HG02623 (cell line): ENCODE data around the gene NTM.

Experiments used
- ATAC-seq: cut with Tn5 transposase; IDR thresholded peaks from one replicate; pipeline ENCODE4 v1.9.1; 2021; ENCODE audit warnings: moderate library complexity; ENCODE audit not compliant: unreplicated experiment

NTM gene

DNA sequence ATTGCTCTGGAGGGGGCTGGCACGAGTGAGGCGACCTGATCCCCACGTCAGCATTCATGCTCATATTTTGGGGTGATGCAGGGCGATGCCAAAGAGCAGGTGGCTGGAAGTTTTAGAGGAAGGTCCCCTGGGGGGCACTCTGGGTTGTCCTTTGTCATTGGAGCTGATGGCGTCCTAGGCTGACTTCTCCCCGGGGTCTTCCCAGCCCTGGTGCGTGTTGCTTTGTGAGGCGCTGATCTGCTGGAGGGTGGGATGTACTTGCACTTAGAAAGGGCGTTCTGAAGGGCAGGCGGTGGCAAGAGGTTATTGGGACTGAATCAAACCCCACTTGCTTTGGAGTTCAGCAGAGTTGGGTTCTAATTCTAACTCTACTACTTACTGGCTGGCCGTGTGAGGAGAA is 313.3 kb downstream of the NTM start:
- no peak for ATAC-seq

DNA sequence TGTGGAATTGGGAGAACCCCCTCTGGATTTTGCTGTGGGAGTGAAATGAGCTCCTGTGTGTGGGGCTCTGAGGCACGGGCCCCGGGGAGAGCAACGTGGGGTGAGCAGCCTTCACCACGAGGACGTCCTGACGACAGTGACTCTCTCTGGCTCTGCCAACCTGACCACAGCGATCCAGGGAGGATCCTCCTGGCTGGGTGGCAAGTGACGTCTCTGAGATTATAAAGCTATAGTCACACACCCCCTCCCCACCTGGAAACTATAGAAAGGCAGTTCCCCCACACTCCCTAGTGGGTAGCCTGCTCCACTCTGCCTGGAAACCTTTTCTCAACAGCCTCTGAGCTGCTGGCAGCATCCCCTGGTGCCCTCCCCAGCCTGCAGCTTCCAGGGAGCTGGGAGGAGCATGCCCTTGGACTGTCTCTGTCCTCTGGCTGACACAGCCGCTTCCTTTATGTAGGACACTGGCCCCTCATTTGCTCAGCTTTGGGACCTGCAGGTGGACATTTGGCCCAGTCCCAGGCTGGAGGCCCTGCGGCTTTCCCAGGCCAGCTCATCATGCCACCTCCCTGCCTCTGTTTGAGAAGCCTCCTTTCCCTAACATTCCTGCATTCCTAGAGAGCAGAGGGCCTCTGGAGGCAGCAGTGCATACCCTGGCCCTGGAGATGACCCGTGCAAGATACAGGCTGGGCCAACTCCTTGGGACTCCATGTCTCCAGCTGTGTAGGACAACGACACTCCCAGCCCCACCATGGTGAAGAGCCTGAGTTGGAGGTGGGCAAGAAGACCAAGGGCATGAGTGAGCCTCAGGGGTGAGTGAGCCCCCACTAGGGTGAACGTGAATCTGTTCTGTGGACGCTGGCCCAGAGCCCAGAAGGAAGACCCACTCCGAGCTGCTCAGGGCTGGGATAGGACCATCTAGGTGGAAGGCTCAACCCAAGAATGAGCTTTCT is 314.0 kb downstream of the NTM start:
- no peak for ATAC-seq

DNA sequence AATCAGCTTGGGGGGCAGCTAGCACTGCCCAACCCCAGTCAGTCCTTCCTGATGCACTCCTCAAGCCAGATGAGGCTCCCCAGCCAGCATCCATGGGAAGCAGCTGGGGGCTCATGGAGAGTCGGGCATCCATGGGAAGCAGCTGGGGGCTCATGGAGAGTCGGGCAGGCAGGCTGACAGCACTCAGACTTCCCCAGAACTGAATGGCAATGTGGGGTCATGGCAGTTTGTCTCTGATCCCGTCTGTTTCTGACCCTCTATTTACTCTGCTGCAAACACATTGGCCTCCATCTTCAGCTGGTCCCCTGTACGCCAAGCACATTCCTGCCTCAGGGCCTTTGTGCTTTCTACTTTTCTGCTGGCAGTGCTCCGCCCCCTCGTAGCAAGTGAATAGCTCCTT is 314.8 kb downstream of the NTM start:
- no peak for ATAC-seq

DNA sequence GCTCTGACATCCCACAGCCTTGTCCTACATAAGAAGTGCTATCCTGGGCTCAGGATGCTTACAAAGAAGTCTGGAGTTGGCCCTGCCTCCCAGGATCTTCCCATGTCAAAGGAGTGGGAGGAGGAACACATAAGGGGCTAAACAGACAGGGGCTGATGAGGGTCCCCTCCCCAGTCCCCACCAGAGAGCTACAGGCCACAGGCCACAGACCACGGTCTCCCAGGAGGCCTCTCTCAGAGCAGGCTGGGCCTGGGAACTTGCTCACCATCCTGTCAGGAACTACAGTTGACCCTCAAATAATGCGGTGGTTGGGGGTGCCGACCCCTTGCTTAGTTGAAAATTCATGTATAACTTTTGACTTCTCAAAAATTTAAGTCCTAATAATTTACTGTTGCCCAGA is 315.5 kb downstream of the NTM start:
- ATAC-seq: no peak

DNA sequence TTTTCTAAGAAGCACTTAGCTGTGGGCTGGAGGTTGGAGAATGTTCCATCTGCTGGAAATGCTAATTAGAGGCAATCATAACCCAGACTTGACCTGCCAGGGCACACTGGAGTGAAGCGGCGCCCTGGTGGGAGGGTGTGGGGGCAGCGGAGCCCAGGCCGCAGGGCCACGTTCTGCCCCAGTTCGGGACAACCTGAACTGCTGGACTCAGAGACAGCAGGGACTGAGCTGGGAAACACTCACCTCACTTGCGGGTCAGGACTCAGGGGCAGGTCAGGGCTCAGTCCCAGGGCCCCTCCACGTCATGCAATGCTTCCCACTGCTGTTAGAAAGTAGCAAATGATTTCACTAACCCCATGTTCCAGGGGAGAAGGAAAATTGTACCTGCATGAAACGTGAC is 316.4 kb downstream of the NTM start:
- no peak for ATAC-seq

DNA sequence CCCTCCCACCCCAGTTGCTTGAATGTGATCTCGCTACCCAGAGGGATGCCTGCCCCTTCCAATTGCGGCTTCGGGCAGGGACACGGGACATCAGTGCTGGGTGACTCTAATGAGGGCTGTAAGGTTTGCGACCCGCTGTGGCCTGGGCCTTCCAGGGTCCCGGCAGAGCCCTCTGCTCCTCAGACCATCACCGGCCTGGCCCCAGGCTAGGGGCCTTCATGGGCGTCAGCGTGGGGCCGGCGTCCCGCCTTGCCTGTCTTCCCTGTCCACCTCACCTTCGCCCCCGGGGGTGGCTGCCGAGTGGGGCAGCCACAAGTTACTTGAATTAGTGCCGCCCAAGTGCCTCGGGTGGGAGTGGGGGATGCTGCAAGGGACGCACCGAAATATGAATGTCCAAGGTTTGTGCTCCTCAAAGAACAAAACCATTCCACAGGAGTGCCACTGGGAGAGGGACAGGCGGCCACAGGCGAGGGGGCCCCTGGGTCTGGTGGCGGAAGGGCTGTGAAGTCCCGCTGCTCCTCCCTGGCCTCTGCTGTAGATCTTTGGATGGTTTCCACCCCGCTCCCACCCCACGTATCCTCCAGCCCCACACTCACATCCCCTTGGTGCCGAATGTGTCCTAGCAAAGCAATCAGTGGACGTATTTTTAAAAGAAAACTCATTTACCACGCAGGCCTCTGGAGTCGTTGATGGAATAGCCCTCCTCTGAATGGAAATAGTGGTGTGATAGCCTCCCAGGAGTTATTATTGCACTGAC is 317.1 kb downstream of the NTM start:
- no peak for ATAC-seq

DNA sequence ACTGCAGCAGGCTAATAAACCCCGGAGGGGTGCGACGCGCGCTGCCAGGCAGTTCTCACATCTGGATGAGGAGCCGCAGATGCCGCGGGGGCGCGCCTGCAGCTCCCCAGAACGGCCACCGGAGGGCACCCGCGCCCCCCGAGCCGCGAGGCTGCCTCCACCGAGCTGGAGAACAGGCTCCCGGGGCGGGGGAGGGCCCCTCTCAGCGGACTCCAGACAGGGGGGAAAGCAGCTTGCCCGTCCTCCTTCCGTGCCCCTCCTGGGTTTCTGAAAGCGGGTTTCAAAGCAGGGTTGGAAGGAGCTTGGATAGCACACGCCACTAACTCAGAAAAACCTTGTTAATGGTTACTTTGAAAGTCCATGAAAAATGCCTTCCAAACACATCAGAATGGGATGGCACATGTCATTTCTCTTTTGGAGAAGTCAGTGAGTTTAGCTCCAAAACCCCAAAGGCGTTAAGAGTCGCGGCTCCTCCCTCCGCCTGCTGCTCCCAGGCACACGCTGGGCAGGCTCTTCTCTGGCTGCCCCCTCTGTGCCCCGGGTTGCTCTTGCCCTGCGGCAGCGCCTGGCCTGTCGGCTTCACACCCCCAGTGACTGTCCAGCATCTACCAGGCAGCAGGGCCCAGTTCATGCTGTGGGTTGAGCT is 317.8 kb downstream of the NTM start:
- ATAC-seq: peak; percentile 86

DNA sequence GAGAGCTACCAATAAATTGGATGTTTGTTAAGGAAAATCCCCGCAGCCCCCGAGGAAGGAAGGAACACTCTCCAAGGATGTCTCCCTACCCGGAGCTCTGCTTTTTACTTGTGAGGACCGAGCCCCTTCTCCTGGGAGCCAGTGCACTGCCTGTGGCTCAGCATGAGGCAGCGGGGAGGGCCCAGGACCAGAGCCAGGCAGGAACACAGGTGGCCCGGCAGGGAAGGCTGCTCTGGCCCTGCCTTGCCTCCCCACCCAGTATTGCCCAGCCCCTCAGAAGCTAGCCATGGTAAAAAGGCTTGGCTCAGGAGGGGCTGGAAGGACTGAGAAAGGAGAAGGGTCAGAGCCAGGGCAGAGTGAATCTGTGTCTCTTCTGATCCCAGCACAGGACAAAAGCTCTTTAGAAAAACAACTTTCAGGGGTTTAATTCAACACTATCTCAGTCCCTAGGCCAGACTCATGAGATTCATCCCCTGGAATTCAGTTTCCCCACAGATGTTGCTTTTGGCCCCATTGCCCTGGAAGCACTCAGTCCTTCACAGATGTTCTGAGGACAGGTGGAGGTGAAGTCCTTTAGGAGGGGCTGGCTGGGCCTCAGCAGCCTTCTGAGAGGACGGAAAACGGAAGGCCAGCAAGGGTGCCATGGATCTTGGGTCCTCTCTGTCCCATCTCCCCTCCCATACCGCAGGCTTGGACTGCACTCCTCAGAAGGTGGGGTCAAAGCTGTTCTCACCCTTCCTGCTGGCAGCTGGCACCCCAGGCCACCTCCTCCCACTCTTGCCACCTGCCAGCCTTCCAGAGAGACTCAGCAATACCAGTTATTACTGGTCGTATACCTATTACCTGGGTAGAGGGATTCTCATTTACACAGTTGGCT is 318.9 kb downstream of the NTM start:
- no peak for ATAC-seq

DNA sequence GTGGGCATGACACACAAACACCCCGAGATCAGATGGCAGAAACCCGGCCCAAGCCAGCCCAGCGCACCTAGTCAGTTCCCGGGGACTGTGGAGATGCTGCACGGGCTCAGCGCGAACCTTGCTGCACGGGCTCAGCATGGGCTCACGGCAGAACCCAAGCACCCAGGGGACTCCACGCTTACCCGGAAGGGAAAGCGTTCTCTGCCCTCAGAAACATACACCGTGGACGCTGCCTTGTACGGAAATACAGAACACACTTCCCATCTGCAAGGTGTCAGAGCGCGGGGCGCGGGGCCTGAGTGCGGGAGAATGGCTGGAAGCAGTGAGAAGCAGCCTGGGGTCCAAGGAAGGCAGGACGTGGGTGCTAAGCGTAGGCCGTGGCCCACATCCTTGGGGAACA is 319.9 kb downstream of the NTM start:
- no peak for ATAC-seq

DNA sequence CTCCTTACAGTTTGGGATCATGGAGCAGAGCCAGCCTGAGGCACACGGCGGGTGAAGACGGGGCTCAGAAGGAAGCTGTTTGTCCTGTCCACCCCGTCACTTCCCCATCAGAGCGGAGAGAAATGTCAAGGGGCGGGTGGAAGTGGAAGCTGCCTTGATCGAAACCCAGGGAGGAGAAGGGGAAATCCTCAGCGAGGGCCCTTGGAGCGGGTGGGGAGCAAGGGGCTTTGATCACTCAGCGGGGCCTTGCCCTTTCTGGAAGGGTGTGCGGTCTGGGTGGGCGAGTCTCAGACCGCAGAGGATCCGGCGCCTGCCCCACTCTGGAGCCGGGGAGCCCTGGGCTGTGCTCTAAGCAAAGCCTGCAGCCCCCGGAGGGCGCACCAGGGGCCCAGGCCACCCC is 320.4 kb downstream of the NTM start:
- ATAC-seq: no peak

DNA sequence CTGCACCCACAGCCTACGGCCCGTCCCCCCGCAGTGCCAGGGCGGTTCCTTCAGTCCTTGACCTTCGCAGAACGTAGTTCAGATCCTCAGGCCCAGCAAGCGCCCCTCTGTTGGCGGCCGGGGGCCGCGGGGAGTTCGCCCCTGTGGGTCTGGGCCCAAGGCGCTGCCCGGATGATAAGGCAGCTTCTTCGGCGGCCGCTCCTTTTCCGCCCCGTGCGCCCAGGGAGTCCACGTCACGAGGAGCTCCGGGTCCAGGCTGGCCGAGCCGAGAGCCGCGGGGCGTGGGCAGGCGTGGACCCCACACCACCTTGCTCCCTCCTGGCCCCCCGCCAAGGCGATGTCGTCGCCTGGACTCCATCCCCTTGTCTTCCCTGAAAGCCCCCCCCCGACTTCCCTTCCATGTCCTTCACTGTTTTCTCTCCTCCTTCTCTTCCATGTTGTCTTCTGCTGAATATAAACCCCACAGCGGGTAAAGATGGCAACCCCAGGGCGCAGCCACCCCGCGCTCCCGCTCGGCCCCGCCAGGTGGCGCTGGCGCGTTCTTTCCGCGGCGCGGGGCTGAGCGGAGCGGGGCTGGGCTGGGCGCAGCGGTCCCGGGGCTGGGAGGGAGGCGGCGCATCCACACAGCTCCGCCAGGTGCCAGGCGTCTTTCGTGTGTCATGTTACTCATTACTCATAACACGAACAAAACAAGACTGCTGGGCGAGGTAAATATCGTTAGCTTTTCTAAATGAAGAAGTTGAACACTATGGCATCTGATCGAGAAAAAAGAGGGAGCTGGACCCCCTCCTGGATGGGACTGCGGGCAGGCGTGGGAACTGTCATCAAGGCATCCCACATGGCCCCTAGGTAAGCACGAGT is 321.0 kb downstream of the NTM start:
- ATAC-seq: no peak

DNA sequence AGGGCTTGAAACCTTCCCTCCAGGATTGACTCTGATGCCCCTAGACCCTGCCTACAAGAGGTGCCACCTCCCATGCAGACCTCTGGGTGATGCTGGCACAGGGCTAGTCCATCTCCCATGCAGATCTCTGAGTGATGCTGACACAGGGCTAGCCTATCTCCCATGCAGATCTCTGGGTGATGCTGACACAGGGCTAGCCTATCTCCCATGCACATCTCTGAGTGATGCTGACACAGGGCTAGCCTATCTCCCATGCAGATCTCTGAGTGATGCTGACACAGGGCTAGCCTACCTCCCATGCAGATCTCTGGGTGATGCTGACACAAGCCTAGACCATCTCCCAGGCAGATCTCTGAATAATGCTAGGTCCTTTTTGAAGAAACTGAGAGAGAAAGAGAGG is 321.7 kb downstream of the NTM start:
- ATAC-seq: no peak

DNA sequence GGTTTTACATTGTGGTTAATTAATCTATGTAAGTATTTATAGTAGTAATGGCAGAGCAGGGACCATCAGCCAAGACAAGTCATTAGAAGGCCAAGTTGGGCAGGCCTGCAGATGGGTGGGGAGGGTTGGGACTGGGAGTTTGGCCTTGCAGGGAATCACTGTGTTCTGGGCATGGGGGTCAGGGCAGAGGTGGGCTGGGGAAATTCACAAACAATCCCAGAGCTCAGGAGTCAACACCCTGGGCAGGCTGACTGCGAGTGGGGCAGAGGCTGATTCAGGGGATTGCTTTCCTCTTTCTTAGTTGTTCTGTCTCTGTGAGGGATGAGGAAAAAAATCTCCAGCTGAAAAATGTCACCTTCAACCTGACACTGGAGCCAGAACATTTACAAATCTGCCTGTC is 322.5 kb downstream of the NTM start:
- no peak for ATAC-seq

DNA sequence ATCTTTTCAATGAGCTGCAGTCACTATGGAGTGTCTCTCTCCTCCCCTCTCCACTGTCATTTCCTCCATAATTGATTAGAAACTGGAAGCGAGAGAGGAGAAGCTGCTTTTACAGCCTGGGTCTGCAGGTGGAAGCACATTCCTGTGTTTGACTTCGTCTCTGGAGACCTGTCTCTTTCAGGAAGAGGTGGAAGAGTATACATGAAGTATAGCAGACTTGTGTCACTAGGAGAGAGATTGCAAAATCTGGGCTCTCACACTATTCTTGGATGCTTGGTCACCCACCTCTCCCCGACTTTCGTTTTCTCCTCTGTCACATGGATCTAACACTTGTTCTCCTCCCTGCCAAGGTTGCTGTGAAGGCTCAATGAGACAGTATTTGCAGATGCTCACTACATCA is 323.3 kb downstream of the NTM start:
- no peak for ATAC-seq

DNA sequence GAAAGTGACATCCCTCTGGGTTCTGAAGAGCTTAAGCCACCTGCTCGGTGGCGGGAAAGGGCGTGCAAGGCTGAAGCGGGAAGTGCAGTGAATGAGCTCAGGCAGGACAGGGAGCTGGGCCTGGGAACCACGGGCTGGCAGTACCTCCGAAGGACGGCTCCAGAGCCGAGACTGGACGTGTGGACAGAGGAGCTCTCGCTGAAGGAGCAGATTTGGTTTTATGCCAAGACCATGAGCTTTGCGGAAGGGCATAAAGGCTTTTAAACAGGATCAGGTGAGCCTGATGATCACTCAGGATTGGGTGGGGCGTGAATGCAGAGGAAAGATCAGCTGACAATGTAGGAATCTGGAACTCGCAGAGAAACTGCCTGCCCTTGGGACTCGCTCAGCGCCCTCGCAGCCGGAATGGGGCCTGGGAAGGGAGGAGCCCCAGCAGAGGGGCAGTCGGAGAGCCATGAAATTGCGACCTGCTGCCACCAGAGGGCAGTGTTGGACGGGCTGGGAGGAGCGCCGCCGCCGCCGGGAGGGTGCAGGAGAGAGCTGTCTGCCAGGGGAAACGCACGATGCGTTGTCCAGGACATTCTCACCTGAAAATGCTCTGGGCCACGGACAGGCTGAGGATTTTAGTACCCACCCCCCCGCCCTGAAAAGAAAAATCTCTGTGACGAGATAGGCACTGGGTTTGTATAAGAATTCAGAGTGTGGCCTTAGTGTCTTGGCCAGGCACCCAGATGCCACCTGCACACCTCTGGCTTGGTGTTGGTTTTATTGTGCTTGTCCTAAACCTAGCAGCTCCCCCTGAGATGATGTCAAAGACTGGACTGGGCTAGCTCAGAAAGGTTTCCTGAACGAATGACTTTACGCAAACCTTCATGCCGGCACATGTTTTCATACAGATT is 324.4 kb downstream of the NTM start:
- ATAC-seq: peak; percentile 92

DNA sequence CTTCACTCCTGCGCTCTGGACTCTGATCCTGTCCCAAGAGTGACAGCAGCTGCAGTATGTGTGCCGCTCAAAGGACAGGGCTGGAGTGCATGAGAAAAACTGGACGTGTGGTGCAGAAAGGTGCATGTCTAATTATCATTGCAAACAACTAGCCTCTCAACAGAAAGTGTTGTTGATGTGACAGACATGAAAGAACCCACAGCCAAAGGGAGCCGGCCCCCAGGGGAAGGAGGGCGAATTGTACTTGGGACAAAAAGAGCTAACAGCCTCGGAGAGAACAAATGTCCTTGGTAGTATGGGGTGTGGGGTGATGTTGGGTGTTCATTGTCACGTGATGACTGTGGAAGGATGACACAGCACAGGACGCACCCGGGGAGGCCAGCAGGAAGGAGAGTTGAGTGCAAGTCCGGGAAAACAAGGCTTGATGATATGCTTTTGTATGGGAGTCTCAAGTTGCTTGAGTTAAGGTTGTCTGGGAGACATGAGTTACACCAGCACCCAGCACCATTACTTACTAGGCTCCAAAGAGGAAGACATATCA is 325.5 kb downstream of the NTM start:
- ATAC-seq: no peak

DNA sequence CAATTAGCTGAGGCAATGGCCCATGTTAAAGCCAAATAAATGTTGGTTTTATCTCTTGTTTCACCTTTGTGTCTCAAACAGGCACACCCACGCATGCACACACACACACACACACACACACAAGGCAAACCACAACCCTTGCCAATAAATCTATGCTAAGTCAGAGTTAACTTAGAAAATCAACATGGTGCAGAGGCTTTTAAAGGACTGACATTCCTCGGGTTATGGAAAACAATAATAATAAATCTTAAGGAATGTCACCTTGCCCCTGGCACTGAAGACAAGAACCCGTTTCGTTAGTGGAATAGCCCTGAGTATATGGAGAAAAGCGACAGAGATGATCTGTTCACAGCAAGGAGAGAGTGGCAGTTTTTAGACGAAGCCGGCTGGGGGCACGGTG is 326.3 kb downstream of the NTM start:
- ATAC-seq: no peak

DNA sequence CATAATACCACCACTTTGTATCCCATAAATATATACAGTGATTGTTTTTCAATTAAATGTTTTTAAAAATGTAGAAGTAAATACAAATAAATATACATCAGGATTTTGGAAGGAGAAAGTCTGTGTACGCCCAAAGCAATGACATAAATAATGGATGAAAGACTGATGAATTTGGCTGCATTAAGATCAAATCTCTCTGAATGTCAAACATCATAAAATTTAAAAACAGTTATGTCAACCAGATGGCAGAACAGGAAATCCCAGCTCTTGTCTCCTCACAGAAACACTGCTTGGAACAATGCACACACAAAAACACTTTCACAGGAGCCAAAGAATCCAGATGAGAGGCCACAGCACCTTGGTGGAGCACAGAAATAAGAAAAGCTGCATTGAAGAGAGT is 332.9 kb downstream of the NTM start:
- ATAC-seq: no peak

DNA sequence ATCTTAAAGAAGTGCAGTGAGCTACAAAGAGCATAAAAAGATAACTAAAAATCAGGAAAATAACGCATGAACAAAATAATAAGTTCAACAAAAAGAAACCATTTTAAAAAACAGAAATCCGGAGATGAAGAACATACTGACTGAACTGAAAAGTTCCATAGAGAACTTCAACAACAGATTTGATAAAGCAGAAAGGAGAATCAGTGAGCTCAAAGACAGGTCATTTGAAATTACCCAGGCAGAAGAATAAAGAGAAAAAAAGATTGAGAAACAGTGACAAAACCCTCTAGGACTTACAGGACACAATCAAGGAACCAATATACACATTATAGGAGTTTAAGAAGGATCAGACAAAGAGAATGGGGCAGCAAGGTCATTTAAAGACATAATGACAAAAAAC is 334.3 kb downstream of the NTM start:
- no peak for ATAC-seq
